Tibial nerve (tissue), 4 donors: ENCODE results near the gene IL17A. TPM values are rescaled to one million over a fixed set of nuclear protein-coding genes. Genes with fewer than 3 reads are reported as not detected.
"Not testable (repeated sequence)": the region's sequence is repeated elsewhere in the genome, so short reads cannot be mapped to it uniquely, and the experiment has no call there.

Source experiments
- DNase-seq, 2 donors: peaks; one replicate each; pipeline ENCODE4 v3.0.0-alpha.2; 2019; ENCODE audit warnings: low spot score in 2 of 2
- H3K27ac ChIP-seq, 4 donors: fragments of 200-600 bp; sonication (generic) in 3 of 4; one replicate each; pipeline ENCODE4 v1.5.1; 2017 to 2019; ENCODE audit warnings: mild to moderate bottlenecking in 1 of 4
- H3K27me3 ChIP-seq, 2 donors: fragments of 200-600 bp; sonication (generic) in 1 of 2; one replicate each; pipeline versions ENCODE4 v1.5.1 to v1.6.0; 2017 to 2019
- H3K36me3 ChIP-seq, 3 donors: fragments of 200-600 bp; sonication (generic); one replicate each; pipeline ENCODE4 v1.5.1; 2018 to 2019
- H3K4me1 ChIP-seq, 4 donors: fragments of 200-600 bp; sonication (generic) in 3 of 4; one replicate each; pipeline ENCODE4 v1.5.1; 2017 to 2019
- H3K4me3 ChIP-seq, 4 donors: fragments of 200-600 bp; sonication (generic) in 3 of 4; one replicate each; pipeline ENCODE4 v1.5.1; 2017 to 2019; ENCODE audit warnings: mild to moderate bottlenecking in 1 of 4, moderate library complexity in 1 of 4
- H3K9me3 ChIP-seq, 4 donors: fragments of 200-600 bp; sonication (generic) in 3 of 4; one replicate each; pipeline ENCODE4 v1.5.1; 2017 to 2019
- CTCF ChIP-seq, 5 experiments: fragments of 200-600 bp in 3 of 5; fragments of 450-650 bp in 2 of 5; sonication (generic) in 3 of 5; IDR thresholded peaks; one replicate each; pipeline ENCODE4 v1.5.1; 2016 to 2019; ENCODE audit warnings: antibody characterized with exemption in 5 of 5, mild to moderate bottlenecking in 3 of 5, moderate library complexity in 2 of 5
- EP300 ChIP-seq, 2 donors: sonication (generic); formaldehyde crosslinking; IDR thresholded peaks; one replicate each; pipeline ENCODE4 v1.6.1; 2017; ENCODE audit warnings: antibody characterized with exemption in 2 of 2, mild to moderate bottlenecking in 1 of 2
- POLR2A ChIP-seq, 2 donors: fragments of 450-650 bp; IDR thresholded peaks; one replicate each; pipeline ENCODE4 v1.6.1; 2017; ENCODE audit warnings: antibody characterized with exemption in 2 of 2, mild to moderate bottlenecking in 2 of 2, moderate library complexity in 2 of 2
- WGBS, 2 donors: methylation state at CpG; one replicate each; pipeline ENCODE4 v1.1.5; 2018; 5-methylcytosine and 5-hydroxymethylcytosine counted together
- total RNA-seq, 4 donors: library from RNA; depleted of rRNA; stranded (reverse); fragments of >200 nt; gene quantifications; one replicate each; pipeline ENCODE4 v1.1.0, GENCODE V29; 2016

IL17A gene
- total RNA-seq, 4 donors from 2014 or later = not detected

- no peaks in the 10 kb centered on the region for H3K9me3 ChIP-seq
- no peaks in the 10 kb centered on the region for H3K4me1 ChIP-seq
- 72 to 84% methylated on average over 3 of the region's 3 CpGs for WGBS, 2 donors
- H3K36me3 ChIP-seq = no peaks in the 10 kb centered on the region
- no peak for DNase-seq
- TF ChIP-seq CTCF (IDR thresholded peaks at IDR 0.05) = no peak
- no peaks in the 10 kb centered on the region for H3K27me3 ChIP-seq
- H3K4me3 ChIP-seq = no peak overlapping the region
- no peak overlapping the region for H3K27ac ChIP-seq
Observed at GRCh38 chr6:52190409-52190808, 4.2 kb downstream of the IL17A start.

GRCh38 chr6:52191824-52192223, 5.6 kb downstream of the IL17A start:
- no peaks in the 10 kb centered on the region for H3K27me3 ChIP-seq
- no peaks in the 10 kb centered on the region for H3K36me3 ChIP-seq
- no peaks in the 10 kb centered on the region for H3K9me3 ChIP-seq
- no peaks in the 10 kb centered on the region for H3K4me1 ChIP-seq
- no peak overlapping the region for H3K4me3 ChIP-seq
- no peak overlapping the region for H3K27ac ChIP-seq
- no peak for DNase-seq
- WGBS, 2 donors = 55 to 57% methylated on average over 3 of the region's 3 CpGs
- TF ChIP-seq POLR2A (IDR thresholded peaks at IDR 0.05) = no peak
- no peak for TF ChIP-seq CTCF (IDR thresholded peaks at IDR 0.05)
- TF ChIP-seq EP300 (IDR thresholded peaks at IDR 0.05) = no peak

- H3K4me3 ChIP-seq = no peak overlapping the region
- peaks cover 0 to 15% (median 0%) of the 10 kb centered on the region in 4 donors for H3K9me3 ChIP-seq
- no peaks in the 10 kb centered on the region for H3K4me1 ChIP-seq
- H3K36me3 ChIP-seq = no peaks in the 10 kb centered on the region
- WGBS, 2 donors = 39 to 42% methylated on average over 2 of the region's 2 CpGs
- no peak for TF ChIP-seq EP300 (IDR thresholded peaks at IDR 0.05)
- TF ChIP-seq POLR2A (IDR thresholded peaks at IDR 0.05) = no peak
- TF ChIP-seq CTCF (IDR thresholded peaks at IDR 0.05) = no peak
- no peak for DNase-seq
- no peaks in the 10 kb centered on the region for H3K27me3 ChIP-seq
- no peak overlapping the region for H3K27ac ChIP-seq
Observed at GRCh38 chr6:52195886-52196285, 9.7 kb downstream of the IL17A start.

GRCh38 chr6:52200088-52200487, 13.9 kb downstream of the IL17A start:
- H3K27me3 ChIP-seq, H3K4me1 ChIP-seq, DNase-seq, H3K27ac ChIP-seq, H3K4me3 ChIP-seq, H3K36me3 ChIP-seq: not testable (repeated sequence)
- H3K9me3 ChIP-seq = peaks cover 0 to 29% (median 0%) of the 10 kb centered on the region in 4 donors
- WGBS, 2 donors = 37 to 42% methylated on average over 5 of the region's 5 CpGs

- H3K4me1 ChIP-seq = no peaks in the 10 kb centered on the region
- H3K27ac ChIP-seq = no peak overlapping the region
- H3K9me3 ChIP-seq = peaks cover 0 to 29% (median 0%) of the 10 kb centered on the region in 4 donors
- WGBS, 2 donors = no CpG with 5 or more reads among the region's 1 CpG
- TF ChIP-seq POLR2A (IDR thresholded peaks at IDR 0.05) (no peak), CTCF (IDR thresholded peaks at IDR 0.05) (no peak), EP300 (IDR thresholded peaks at IDR 0.05) (no peak)
- H3K36me3 ChIP-seq = no peaks in the 10 kb centered on the region
- no peak overlapping the region for H3K4me3 ChIP-seq
- DNase-seq = no peak
- no peaks in the 10 kb centered on the region for H3K27me3 ChIP-seq
Observed at GRCh38 chr6:52201046-52201445, 14.9 kb downstream of the IL17A start.

- Histone ChIP-seq H3K9me3 (peaks cover 0 to 29% (median 0%) of the 10 kb centered on the region in 4 donors), H3K4me3 (no peak overlapping the region), H3K4me1 (no peaks in the 10 kb centered on the region), H3K27ac (no peak overlapping the region), H3K27me3 (no peaks in the 10 kb centered on the region), H3K36me3 (no peaks in the 10 kb centered on the region)
- no peak for TF ChIP-seq EP300 (IDR thresholded peaks at IDR 0.05)
- no peak for TF ChIP-seq CTCF (IDR thresholded peaks at IDR 0.05)
- TF ChIP-seq POLR2A (IDR thresholded peaks at IDR 0.05) = no peak
- no peak for DNase-seq
Observed at GRCh38 chr6:52201493-52201892, 15.3 kb downstream of the IL17A start.
